ENCODE data around the gene ARHGEF7. TPM values are rescaled to one million over a fixed set of nuclear protein-coding genes. Genes with fewer than 3 reads are reported as not detected.

ARHGEF7 gene
- total RNA-seq, 1 donor from 2014 or later, result 63.7 TPM

DNA sequence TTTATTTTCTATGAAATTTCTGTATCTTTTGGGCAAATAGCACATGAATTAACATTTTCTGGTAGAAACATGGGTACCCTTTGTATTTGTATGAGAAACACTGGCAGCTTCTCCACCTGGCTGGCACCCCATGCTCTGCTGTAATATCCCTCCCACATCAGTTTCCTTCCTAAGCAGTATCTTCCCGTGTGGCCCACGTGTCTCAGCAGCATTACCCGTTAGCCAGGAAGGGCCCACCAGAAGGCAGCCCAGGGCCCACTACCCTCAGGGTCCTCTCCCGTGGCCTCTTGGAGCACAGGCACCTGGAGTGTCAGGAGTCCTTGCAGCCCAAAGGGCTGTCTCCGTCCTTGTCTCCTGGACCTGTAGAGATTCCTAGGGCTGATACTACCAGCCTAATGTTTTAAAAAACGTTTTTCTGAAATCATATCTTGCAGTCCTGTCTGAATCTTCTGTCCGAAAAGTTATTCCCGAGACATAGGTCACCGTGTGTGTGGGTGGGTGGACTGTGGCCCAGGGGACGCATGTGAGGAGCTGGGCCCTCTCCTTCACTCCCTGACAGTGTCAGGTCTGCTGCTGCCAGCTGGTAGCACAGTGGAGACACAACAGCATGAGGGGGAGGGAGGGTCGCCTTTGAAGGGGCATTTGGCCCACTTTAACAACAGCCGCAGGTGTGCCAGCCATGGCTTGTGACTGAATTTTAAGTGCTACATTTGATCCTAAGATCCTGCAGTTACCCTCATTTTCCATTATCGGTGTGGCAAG is 183.3 kb downstream of the ARHGEF7 start:
- Histone ChIP-seq H3K4me3 (no peak overlapping the region), H3K9me3 (no peaks in the 10 kb centered on the region), H3K27ac (no peak overlapping the region), H3K36me3 (peaks cover 85% of the 10 kb centered on the region), H3K4me1 (no peaks in the 10 kb centered on the region), H3K27me3 (ENCODE audit: low read depth) (no peaks in the 10 kb centered on the region)
- intact Hi-C loops (cut with DNase I), result no loop called here
- TF ChIP-seq, protein P1, sequence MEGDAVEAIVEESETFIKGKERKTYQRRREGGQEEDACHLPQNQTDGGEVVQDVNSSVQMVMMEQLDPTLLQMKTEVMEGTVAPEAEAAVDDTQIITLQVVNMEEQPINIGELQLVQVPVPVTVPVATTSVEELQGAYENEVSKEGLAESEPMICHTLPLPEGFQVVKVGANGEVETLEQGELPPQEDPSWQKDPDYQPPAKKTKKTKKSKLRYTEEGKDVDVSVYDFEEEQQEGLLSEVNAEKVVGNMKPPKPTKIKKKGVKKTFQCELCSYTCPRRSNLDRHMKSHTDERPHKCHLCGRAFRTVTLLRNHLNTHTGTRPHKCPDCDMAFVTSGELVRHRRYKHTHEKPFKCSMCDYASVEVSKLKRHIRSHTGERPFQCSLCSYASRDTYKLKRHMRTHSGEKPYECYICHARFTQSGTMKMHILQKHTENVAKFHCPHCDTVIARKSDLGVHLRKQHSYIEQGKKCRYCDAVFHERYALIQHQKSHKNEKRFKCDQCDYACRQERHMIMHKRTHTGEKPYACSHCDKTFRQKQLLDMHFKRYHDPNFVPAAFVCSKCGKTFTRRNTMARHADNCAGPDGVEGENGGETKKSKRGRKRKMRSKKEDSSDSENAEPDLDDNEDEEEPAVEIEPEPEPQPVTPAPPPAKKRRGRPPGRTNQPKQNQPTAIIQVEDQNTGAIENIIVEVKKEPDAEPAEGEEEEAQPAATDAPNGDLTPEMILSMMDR (IDR thresholded peaks at IDR 0.05), result no peak
- DNase-seq (no peak), ATAC-seq (no peak)

DNA sequence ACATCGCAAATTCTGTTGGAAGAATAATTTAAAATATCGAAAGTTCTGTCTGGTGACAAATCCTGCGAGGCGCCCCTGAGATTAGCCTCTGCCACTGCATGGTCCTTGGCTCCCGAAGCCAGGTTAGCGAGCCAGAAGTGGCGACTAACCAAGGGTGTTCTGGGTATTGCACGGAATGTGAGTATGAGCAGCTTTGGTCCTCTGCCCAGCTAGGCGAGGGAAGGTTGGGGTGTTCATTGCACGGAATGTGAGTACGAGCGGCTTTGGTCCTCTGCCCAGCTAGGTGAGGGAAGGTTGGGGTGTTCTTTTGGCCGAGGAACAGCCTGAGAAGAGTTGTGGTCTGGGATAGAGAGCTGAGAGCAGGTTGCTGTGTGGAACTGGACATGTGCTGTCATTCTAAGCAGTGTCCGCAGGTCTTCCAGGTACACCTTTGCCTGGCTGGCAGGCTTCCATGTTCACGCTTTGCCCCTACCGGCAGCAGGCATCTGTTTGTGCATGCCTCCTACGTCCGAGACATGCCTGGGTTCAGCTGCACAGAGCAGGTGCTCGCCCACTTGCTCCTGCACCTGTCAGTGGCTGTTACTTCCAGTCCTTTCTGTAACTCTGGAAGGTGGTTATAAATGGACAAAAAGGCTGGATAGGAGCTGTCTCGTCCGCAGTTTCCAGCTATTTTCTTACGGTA is 187.1 kb downstream of the ARHGEF7 start:
- Histone ChIP-seq H3K9me3 (no peaks in the 10 kb centered on the region), H3K27me3 (ENCODE audit: low read depth) (no peaks in the 10 kb centered on the region), H3K4me3 (no peak overlapping the region), H3K27ac (no peak overlapping the region), H3K36me3 (peaks cover 88% of the 10 kb centered on the region), H3K4me1 (no peaks in the 10 kb centered on the region)
- TF ChIP-seq, protein P1 (IDR thresholded peaks at IDR 0.05), result no peak
- DNase-seq (no peak), ATAC-seq (no peak)
- intact Hi-C loops (cut with DNase I), result no loop called here

DNA sequence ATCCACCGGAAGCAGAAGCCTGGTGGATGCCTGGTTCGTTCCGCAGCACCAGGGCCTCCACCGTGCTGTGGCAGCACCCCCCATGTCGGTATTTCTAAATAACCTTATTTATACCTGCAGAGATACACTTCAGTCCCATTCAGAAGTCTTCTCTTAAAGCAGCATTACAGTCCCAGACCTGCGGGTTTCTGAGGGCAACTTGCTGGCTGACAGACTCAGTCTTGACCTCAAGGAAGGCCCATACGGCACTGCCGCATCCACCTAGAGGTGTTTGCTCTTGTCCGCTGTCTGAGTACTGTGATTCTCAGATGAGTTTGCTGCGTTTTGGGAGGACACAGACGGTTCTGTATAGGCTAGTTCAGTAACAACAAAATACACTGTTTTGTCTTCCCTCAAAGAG is 188.4 kb downstream of the ARHGEF7 start:
- TF ChIP-seq, protein P1 (IDR thresholded peaks at IDR 0.05), result no peak
- Histone ChIP-seq H3K4me3 (no peak overlapping the region), H3K9me3 (no peaks in the 10 kb centered on the region), H3K4me1 (no peaks in the 10 kb centered on the region), H3K36me3 (peaks cover 78% of the 10 kb centered on the region), H3K27me3 (ENCODE audit: low read depth) (no peaks in the 10 kb centered on the region), H3K27ac (no peak overlapping the region)
- DNase-seq (no peak), ATAC-seq (no peak)
- intact Hi-C loops (cut with DNase I), result no loop called here

DNA sequence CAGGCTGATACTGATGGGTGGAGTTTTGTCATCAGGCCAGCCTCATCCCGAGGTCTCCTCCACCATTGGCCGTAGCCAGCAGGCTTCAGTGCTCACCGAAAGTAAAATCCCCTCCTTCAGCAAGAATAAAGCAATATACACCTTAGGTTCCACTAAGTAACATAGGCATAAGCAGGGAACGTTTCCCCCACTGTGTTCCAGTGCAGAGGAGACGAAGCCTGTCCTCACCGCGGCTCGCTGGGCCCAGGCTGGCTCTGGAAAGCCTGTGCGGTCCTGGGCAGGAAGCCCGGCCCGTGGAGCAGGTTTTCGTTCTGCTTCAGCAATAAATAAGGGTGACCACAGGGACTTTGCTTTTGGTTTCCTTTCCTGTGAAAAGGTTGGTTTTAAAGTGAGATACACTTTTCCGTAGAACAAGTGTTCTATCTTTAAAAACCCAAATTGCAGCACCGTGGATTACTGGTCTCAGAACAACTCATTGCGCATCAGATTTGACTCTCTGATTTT is 189.0 kb downstream of the ARHGEF7 start:
- ATAC-seq (no peak), DNase-seq (no peak)
- H3K4me3 ChIP-seq, result no peak overlapping the region
- no peak overlapping the region for H3K27ac ChIP-seq
- H3K9me3 ChIP-seq, result no peaks in the 10 kb centered on the region
- TF ChIP-seq, protein P1 (IDR thresholded peaks at IDR 0.05), result no peak
- peaks cover 72% of the 10 kb centered on the region for H3K36me3 ChIP-seq
- no peaks in the 10 kb centered on the region for H3K27me3 ChIP-seq (ENCODE audit: low read depth)
- intact Hi-C loops (cut with DNase I), result no loop called here
- H3K4me1 ChIP-seq, result no peaks in the 10 kb centered on the region

DNA sequence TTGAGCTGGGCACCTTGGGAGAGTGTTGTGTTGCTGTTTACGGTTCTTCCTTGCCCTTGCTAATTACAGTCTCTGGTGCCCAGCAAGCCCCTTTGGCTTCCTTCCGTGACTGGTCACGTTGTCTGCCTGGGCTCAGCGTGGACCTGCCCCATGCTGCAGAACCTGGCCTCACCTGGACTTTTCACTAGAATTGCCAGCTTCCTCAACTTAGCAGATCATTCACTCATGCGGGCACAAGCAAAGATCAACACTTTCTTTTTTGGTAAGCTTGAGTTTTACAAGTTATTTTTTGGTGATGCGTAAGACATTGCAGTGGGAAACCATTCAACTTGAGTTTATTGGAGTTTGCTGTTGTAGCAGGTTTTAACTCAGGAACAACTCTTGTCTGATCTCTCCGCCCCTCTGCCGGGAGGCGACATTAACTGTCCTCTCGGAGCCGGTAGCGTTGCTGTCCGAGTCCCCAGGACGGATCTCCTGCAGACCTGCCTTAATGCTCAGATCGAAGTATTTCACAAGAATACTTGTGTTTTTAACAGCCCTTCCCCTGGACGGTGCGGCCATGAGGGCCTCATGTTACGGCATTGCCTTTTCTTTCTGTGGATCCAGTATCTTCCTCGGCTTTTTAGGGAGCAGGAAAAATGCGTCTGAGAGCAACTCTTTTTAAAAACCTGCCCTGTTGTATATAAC is 189.6 kb downstream of the ARHGEF7 start:
- DNase-seq, result no peak
- ATAC-seq, result no peak

More for the DNA sequence above, 189.6 kb downstream of the ARHGEF7 start:
- no peaks in the 10 kb centered on the region for H3K27me3 ChIP-seq (ENCODE audit: low read depth)
- peaks cover 72% of the 10 kb centered on the region for H3K36me3 ChIP-seq
- H3K4me3 ChIP-seq, result no peak overlapping the region
- intact Hi-C loops (cut with DNase I), result no loop called here
- no peak overlapping the region for H3K27ac ChIP-seq
- TF ChIP-seq, protein P1 (IDR thresholded peaks at IDR 0.05), result no peak
- H3K9me3 ChIP-seq, result no peaks in the 10 kb centered on the region
- H3K4me1 ChIP-seq, result no peaks in the 10 kb centered on the region

All from lower lobe of right lung (tissue), 2 donors.